NCI-H524 (cell line): ENCODE measurements around the gene TOM1L2.
A peak's percentile ranks its signal among the peaks of the same experiment; 100 is the strongest.
"Not testable (repeated sequence)": the region's sequence is repeated elsewhere in the genome, so short reads cannot be mapped to it uniquely, and the experiment has no call there.

Source experiments
- DNase-seq, 2 experiments: peaks; one replicate each; lab custom pipeline; 2025; lab: John Stamatoyannopoulos, UW

Gene TOM1L2

GRCh38 chr17:17924131-17924856 is 47.9 kb downstream of the TOM1L2 start:
- DNase-seq = no peak

- no peak for DNase-seq
Measured at GRCh38 chr17:17922070-17922614, 50.1 kb downstream of the TOM1L2 start.

- peak in 1 of 2 experiments; percentile 19 for DNase-seq
Measured at GRCh38 chr17:17921192-17922069, 50.8 kb downstream of the TOM1L2 start.

- peak; percentile 66 to 76 for DNase-seq
Measured at GRCh38 chr17:17919169-17920107, 52.8 kb downstream of the TOM1L2 start.

GRCh38 chr17:17917394-17917793 is 54.8 kb downstream of the TOM1L2 start:
- no peak for DNase-seq

- DNase-seq = no peak
Measured at GRCh38 chr17:17915183-17915582, 57.0 kb downstream of the TOM1L2 start.

- DNase-seq = peak; percentile 96 to 99
Measured at GRCh38 chr17:17913695-17914332, 58.4 kb downstream of the TOM1L2 start.

- DNase-seq = not testable (repeated sequence)
Measured at GRCh38 chr17:17912336-17912735, 59.9 kb downstream of the TOM1L2 start.

- peak in 1 of 2 experiments; percentile 50 for DNase-seq
Measured at GRCh38 chr17:17911001-17911613, 61.1 kb downstream of the TOM1L2 start.

GRCh38 chr17:17910060-17910459 is 62.1 kb downstream of the TOM1L2 start:
- no peak for DNase-seq

GRCh38 chr17:17909078-17909477 is 63.1 kb downstream of the TOM1L2 start:
- no peak for DNase-seq

- DNase-seq = peak; percentile 22 to 39
Measured at GRCh38 chr17:17907469-17907868, 64.7 kb downstream of the TOM1L2 start.

GRCh38 chr17:17906418-17907215 is 65.6 kb downstream of the TOM1L2 start:
- DNase-seq = no peak

GRCh38 chr17:17905036-17905320 is 67.2 kb downstream of the TOM1L2 start:
- no peak for DNase-seq

GRCh38 chr17:17904166-17905035 is 67.8 kb downstream of the TOM1L2 start:
- DNase-seq = no peak

GRCh38 chr17:17902877-17903276 is 69.3 kb downstream of the TOM1L2 start:
- no peak for DNase-seq

GRCh38 chr17:17902376-17902775 is 69.8 kb downstream of the TOM1L2 start:
- DNase-seq = no peak

- DNase-seq = no peak
Measured at GRCh38 chr17:17900615-17901520, 71.3 kb downstream of the TOM1L2 start.
